ENCODE results near the gene PRR29. TPM values are rescaled to one million over a fixed set of nuclear protein-coding genes. Genes with fewer than 3 reads are reported as not detected.

The PRR29 gene
- total RNA-seq, 1 experiment from 2014 or later, result 0.85 TPM

- Mint-ChIP-seq H3K4me1 (peaks cover 18% of the 10 kb centered on the region), H3K36me3 (no peaks in the 10 kb centered on the region), H3K9me3 (no peaks in the 10 kb centered on the region), H3K27ac (no peak overlapping the region), H3K27me3 (ENCODE audit: low read depth) (no peaks in the 10 kb centered on the region), H3K4me3 (no peak overlapping the region)
- no peak for TF ChIP-seq MLX (CRISPR knock-in tag; IDR thresholded peaks at IDR 0.05)
- TF ChIP-seq ZNF423 (CRISPR knock-in tag; IDR thresholded peaks at IDR 0.05), result peak; percentile 78
- POLR2A ChIA-PET, result no interaction called here
- DNase-seq (ENCODE audit: low spot score), result no peak
- ATAC-seq, result no peak
- CTCF ChIA-PET, result interaction anchor here (0.7 to 1.6 kb wide), 2 partner anchors 63 to 563 kb away, joined by 3 to 4 read pairs; no protein-coding TSS in a partner anchor
These were observed 11.6 kb downstream of the PRR29 start for GRCh38 chr17:64009571-64010402.

- Mint-ChIP-seq H3K27me3 (ENCODE audit: low read depth) (no peaks in the 10 kb centered on the region; the same call in 1 of the 2 replicates), H3K9me3 (peaks cover 5% of the 10 kb centered on the region), H3K4me3 (no peak overlapping the region), H3K4me1 (peaks cover 10% of the 10 kb centered on the region), H3K27ac (no peak overlapping the region), H3K36me3 (no peaks in the 10 kb centered on the region)
- POLR2A ChIA-PET, result no interaction called here
- no peak for TF ChIP-seq PRDM15 (CRISPR knock-in tag; IDR thresholded peaks at IDR 0.05)
- no peak for TF ChIP-seq ZNF219 (CRISPR knock-in tag; IDR thresholded peaks at IDR 0.05; ENCODE audit: borderline replicate concordance)
- no peak for TF ChIP-seq NR3C1 (CRISPR knock-in tag; conservative IDR thresholded peaks at IDR 0.05; ENCODE audit: low read depth)
- no peak for TF ChIP-seq ZNF425 (CRISPR knock-in tag; conservative IDR thresholded peaks at IDR 0.05)
- no peak for TF ChIP-seq MYBL2 (CRISPR knock-in tag; IDR thresholded peaks at IDR 0.05)
- TF ChIP-seq ZSCAN18 (CRISPR knock-in tag; IDR thresholded peaks at IDR 0.05), result no peak
- no peak for TF ChIP-seq FOXP1 (CRISPR knock-in tag; IDR thresholded peaks at IDR 0.05; ENCODE audit: borderline replicate concordance)
- no peak for TF ChIP-seq TEAD1 (CRISPR knock-in tag; IDR thresholded peaks at IDR 0.05)
- TF ChIP-seq ZBTB21 (CRISPR knock-in tag; IDR thresholded peaks at IDR 0.05; ENCODE audit: borderline replicate concordance), result no peak
- TF ChIP-seq USF2 (CRISPR knock-in tag; IDR thresholded peaks at IDR 0.05), result no peak
- no peak for TF ChIP-seq SMAD4 (CRISPR knock-in tag; IDR thresholded peaks at IDR 0.05)
- TF ChIP-seq ZMAT4 (CRISPR knock-in tag; IDR thresholded peaks at IDR 0.05), result no peak
- TF ChIP-seq ATF2 (CRISPR knock-in tag; IDR thresholded peaks at IDR 0.05; ENCODE audit: borderline replicate concordance, low read depth), result no peak
- TF ChIP-seq RORB (CRISPR knock-in tag; IDR thresholded peaks at IDR 0.05), result no peak
- ATAC-seq (no peak), DNase-seq (ENCODE audit: low spot score) (no peak)
- CTCF ChIA-PET, result no interaction called here
These were observed 17.3 kb downstream of the PRR29 start for GRCh38 chr17:64015447-64015846.

Data from WTC11 (cell line).